NB4 (cell line): Measurements from ENCODE around the gene RTF2.

ENCODE experiments used
- MYC ChIP-seq: IDR thresholded peaks from 2 replicates; pipeline ENCODE4 v1.6.1; 2011; ENCODE audit warnings: low read depth, low read length
- POLR2A ChIP-seq: IDR thresholded peaks from 2 replicates; pipeline ENCODE4 v1.6.1; 2011; ENCODE audit warnings: mild to moderate bottlenecking; ENCODE audit not compliant: insufficient read length; ENCODE audit errors: extremely low read depth
- TF ChIP-seq, protein P1 (sequence below): IDR thresholded peaks from one replicate; pipeline ENCODE4 v1.5.1; 2012; ENCODE audit warnings: low read depth, low read length

DNA sequence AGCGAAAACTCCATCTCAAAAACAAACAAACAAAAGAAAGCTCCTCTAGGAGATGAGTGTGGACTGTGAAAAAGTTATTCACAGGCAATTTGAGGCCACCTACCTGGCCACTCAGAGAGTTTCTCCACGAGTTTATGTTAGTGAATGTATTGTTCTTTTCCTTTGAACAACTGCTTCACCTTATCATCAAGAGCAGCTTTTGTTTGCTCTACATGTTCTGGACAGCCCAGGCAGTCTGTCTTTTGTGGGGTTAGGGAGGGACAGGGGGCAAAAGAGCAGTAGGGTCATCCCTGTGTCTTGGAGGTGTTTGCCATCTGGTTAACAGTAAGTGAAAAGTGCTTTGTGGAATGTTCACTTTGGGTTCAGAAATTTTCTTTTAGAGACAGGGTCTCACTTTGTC, 48.4 kb upstream of the RTF2 start:
- TF ChIP-seq, protein P1, sequence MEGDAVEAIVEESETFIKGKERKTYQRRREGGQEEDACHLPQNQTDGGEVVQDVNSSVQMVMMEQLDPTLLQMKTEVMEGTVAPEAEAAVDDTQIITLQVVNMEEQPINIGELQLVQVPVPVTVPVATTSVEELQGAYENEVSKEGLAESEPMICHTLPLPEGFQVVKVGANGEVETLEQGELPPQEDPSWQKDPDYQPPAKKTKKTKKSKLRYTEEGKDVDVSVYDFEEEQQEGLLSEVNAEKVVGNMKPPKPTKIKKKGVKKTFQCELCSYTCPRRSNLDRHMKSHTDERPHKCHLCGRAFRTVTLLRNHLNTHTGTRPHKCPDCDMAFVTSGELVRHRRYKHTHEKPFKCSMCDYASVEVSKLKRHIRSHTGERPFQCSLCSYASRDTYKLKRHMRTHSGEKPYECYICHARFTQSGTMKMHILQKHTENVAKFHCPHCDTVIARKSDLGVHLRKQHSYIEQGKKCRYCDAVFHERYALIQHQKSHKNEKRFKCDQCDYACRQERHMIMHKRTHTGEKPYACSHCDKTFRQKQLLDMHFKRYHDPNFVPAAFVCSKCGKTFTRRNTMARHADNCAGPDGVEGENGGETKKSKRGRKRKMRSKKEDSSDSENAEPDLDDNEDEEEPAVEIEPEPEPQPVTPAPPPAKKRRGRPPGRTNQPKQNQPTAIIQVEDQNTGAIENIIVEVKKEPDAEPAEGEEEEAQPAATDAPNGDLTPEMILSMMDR, result no peak
- TF ChIP-seq POLR2A (no peak), MYC (no peak)
